Fibroblast of upper back skin (primary cell): ENCODE data around the gene POU2F3.
A peak's percentile ranks its signal among the peaks of the same experiment; 100 is the strongest.

Experiments used
- DNase-seq: peaks from one replicate; pipeline ENCODE4 v3.0.0-alpha.2; 2013

The POU2F3 gene

GRCh38 chr11:120210626-120211521 lies 29.1 kb upstream of the POU2F3 start, which contains the start of gene OAF:
TSS of gene OAF (plus strand) at chr11:120211032. CDS start at chr11:120211280, 248 bp downstream.
- peak; percentile 87 for DNase-seq

GRCh38 chr11:120211522-120212258 lies 28.2 kb upstream of the POU2F3 start:
- DNase-seq = no peak

- DNase-seq = no peak
Observed at GRCh38 chr11:120212259-120212878, 27.6 kb upstream of the POU2F3 start.

- DNase-seq = no peak
Observed at GRCh38 chr11:120212926-120213325, 27.0 kb upstream of the POU2F3 start.

GRCh38 chr11:120214581-120214980 lies 25.4 kb upstream of the POU2F3 start:
- DNase-seq = no peak

GRCh38 chr11:120215634-120216033 lies 24.3 kb upstream of the POU2F3 start:
- no peak for DNase-seq

GRCh38 chr11:120216426-120217102 lies 23.4 kb upstream of the POU2F3 start:
- DNase-seq = no peak

GRCh38 chr11:120217526-120217925 lies 22.4 kb upstream of the POU2F3 start:
- DNase-seq = no peak

GRCh38 chr11:120217941-120218694 lies 21.8 kb upstream of the POU2F3 start:
- no peak for DNase-seq

- DNase-seq = no peak
Observed at GRCh38 chr11:120218695-120219033, 21.3 kb upstream of the POU2F3 start.

- DNase-seq = no peak
Observed at GRCh38 chr11:120219232-120219937, 20.6 kb upstream of the POU2F3 start.

GRCh38 chr11:120219938-120220746 lies 19.8 kb upstream of the POU2F3 start:
- no peak for DNase-seq

GRCh38 chr11:120220747-120221037 lies 19.2 kb upstream of the POU2F3 start:
- DNase-seq = no peak

- DNase-seq = no peak
Observed at GRCh38 chr11:120221115-120221752, 18.7 kb upstream of the POU2F3 start.

- no peak for DNase-seq
Observed at GRCh38 chr11:120222916-120223315, 17.0 kb upstream of the POU2F3 start.

GRCh38 chr11:120223793-120224192 lies 16.1 kb upstream of the POU2F3 start:
- no peak for DNase-seq

GRCh38 chr11:120224361-120224760 lies 15.6 kb upstream of the POU2F3 start:
- no peak for DNase-seq

- DNase-seq = no peak
Observed at GRCh38 chr11:120224972-120225909, 14.7 kb upstream of the POU2F3 start.

GRCh38 chr11:120226242-120226641 lies 13.7 kb upstream of the POU2F3 start:
- no peak for DNase-seq
